Measurements from ENCODE around the gene SIX5. TPM values are rescaled to one million over a fixed set of nuclear protein-coding genes. Genes with fewer than 3 reads are reported as not detected.
"Not testable (repeated sequence)": the region's sequence is repeated elsewhere in the genome, so short reads cannot be mapped to it uniquely, and the experiment has no call there.

SIX5 gene
- total RNA-seq, 1 donor = under 0.01 TPM

DNA sequence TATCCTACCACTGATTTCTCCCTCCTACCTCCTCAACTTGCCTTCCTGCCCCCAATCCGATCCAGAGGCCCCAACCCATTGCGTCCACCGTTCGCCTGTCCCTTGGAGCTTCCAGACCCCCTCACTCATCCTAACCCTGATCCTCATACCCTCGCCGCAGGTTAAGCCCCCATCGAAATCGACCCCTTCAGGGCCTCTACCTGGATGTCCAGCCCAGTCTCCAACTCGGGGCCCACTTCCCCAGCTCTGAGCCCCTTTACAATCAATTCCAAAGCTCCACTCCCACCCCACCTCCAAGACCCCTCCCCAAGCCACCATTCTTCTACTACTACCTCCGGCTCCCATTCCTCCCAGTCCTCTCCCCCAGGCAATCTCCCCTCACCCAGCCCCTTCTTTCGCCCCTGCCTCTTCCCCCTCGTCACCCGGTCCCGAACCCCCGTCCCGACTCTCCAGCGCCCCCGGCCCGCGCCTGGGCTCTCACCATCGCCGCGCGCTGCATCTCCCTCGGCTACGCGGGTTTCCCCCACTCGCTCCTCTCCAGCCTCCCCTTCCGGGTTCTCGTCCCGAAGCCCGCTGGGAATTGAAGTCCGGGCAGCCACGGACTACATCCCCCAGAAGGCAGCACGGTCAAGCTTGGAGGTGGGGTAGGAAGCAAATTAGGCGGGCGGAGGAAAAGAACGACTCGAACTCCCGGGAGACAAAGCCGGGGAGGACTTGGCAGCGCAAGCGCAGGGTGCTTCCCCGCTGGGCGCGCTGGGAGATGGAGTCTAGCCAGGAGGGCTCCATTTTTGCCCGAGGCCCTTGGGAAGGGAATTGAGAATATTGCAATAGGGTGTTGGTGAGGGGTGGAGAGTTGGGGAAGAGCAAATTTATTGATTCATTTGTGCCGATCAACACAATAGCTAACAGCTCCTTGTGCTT, 38.4 kb downstream of the SIX5 start, which contains the start of gene FBXO46:
Gene FBXO46, minus strand, starts transcription at position 529 of the 921 bp plus-strand sequence. CDS start 17,401 bp downstream, outside the sequence.
- Histone ChIP-seq H3K27me3 (ENCODE audit: insufficient read depth, low read length) (no peaks in the 10 kb centered on the region), H3K4me3 (ENCODE audit: low read length) (peak within 1 kb of the TSS; percentile 53), H3K4me1 (ENCODE audit: insufficient read depth, low read length) (peaks cover 19% of the 10 kb centered on the region), H3K9me3 (ENCODE audit: low read depth, low read length) (no peaks in the 10 kb centered on the region)

DNA sequence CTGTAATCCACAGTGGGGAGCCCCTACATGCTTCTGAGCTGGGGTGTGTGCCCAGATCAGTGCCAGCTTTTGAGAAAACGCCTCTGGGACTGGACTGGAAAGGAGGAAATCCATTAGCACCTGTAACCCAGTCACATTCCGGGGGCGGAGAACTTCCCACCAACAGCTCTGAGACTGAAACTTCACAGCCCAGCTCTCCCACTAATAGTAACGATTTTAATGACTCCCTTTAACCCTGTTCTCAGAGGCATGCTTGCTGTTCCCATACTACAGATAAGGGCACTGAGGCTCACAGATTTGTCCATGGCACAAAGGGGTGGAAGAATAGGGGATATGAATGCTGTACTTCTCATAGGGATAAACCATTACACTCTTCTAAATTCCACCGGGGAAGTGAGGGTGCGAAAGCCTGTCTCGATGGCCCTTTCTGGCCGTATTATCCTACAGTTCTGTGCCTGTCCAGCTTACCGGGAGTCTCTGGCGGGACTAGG, 39.2 kb downstream of the SIX5 start:
- Histone ChIP-seq H3K9me3 (ENCODE audit: low read depth, low read length) (no peaks in the 10 kb centered on the region), H3K4me1 (ENCODE audit: insufficient read depth, low read length) (peaks cover 19% of the 10 kb centered on the region), H3K4me3 (ENCODE audit: low read length) (peak overlapping the region; percentile 53), H3K27me3 (ENCODE audit: insufficient read depth, low read length) (no peaks in the 10 kb centered on the region)

DNA sequence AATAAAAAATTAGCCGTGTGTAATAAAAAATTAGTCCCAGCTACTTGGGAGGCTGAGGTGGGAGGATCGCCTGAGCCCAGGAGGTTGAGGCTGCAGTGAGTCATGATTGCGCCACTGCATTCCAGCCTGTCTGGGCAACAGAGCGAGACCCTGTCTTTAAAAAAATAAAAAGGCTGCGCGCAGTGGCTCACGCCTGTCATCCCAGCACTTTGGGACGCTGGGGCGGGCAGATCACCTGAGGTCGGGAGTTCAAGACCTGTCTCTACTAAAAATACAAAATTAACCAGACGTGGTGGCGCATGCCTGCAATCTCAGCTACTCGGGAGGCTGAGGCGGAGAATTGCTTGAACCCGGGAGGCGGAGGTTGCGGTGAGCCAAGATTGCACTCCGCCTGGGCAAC, 40.4 kb downstream of the SIX5 start:
- not testable (repeated sequence) for H3K9me3 ChIP-seq (ENCODE audit: low read depth, low read length); H3K27me3 ChIP-seq (ENCODE audit: insufficient read depth, low read length); H3K4me3 ChIP-seq (ENCODE audit: low read length)
- H3K4me1 ChIP-seq (ENCODE audit: insufficient read depth, low read length) = peaks cover 19% of the 10 kb centered on the region

DNA sequence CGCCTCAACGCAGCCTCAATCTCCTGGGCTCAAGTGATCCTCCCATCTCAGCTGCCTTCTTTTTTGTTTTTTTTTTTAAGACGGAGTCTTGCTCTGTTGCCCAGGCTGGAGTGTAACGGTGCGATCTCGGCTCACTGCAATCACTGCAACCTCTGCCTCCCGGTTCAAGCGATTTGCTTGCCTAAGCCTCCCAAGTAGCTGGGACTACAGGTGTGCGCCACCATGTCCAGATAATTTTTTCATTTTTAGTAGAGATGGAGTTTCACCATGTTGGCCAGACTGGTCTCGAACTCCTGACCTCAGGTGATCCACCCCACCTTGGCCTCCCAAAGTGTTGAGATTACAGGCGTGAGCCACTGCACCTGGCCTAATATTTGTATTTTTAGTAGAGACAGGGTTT, 49.0 kb downstream of the SIX5 start:
- H3K27me3 ChIP-seq (ENCODE audit: insufficient read depth, low read length); H3K4me3 ChIP-seq (ENCODE audit: low read length); H3K9me3 ChIP-seq (ENCODE audit: low read depth, low read length): not testable (repeated sequence)
- peaks cover 24% of the 10 kb centered on the region for H3K4me1 ChIP-seq (ENCODE audit: insufficient read depth, low read length)

DNA sequence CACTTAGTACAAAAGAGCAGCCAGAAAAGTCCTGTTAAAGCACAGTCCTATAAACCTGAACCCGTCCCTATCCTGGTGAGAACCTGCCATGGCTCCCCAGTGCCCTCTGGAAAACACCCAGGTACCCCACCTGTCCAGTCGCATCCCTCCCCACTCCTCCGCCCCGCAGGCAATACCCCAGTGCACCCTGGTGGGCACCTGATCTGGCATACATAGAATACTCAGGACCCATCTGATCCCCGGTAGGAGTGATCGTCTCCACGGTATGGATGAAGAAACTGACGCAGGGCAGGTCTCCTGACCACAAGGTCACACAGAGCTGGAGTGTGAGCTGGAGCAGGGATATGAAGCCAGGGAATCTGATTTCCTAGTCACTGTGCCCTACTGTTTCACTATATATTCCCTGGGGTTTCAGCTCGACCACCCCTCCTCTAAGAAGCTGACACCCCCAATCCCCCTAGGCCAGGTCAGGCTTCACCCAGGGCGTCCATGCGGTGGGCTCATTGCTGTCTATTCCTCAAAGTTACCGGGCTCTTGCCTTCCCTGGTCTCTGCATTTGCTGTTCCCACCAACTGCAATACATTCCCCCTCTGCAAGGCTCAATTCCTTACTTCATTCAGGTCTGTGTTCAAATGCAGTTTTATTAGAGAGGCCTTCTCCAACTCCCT, 50.9 kb downstream of the SIX5 start:
- Histone ChIP-seq H3K9me3 (ENCODE audit: low read depth, low read length) (no peaks in the 10 kb centered on the region), H3K4me1 (ENCODE audit: insufficient read depth, low read length) (peaks cover 24% of the 10 kb centered on the region), H3K4me3 (ENCODE audit: low read length) (peak overlapping the region; percentile 84), H3K27me3 (ENCODE audit: insufficient read depth, low read length) (no peaks in the 10 kb centered on the region)

DNA sequence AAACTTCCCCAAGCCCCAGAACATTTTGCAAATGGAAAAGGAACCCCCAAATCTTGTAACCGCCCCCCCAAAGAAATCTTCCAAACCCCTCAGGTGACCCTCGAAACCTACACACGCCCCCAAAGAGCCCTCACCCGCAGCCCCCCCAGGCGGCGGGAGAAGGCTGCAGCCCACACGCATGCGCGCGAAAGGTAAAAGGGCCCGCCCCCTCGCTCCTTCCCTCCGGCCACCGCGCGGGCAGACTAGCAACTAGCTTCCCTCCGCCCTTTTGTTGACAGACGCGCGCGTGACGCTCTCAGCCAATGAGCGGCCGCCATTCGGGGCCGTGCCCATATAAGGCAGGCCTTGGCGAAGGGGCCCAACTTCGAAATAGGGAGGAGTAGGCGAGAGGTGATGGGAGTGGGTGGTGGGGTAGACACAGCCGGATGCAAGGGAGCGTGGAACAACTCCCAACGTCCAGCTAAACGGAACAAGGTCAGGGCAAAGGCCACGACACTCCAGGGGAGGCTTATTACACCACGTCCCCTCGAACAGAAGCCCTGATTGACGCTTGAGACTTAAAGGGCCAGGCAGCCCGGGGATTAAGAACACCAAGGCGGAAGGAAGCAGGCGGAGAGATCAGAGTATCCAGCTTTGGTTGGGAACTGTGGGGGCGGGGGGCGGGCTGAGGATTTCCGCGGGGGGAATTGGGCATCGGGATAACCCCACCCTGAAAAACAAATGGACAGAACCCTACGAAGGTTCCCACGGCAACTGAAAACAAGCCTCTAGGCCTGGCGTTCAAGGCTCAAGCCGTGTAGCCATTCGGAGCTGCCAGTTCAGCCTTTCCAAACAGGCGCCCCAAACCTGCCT, 51.7 kb downstream of the SIX5 start:
- H3K9me3 ChIP-seq (ENCODE audit: low read depth, low read length) = no peaks in the 10 kb centered on the region
- H3K4me1 ChIP-seq (ENCODE audit: insufficient read depth, low read length) = peaks cover 24% of the 10 kb centered on the region
- H3K4me3 ChIP-seq (ENCODE audit: low read length) = peak overlapping the region; percentile 84
- H3K27me3 ChIP-seq (ENCODE audit: insufficient read depth, low read length) = no peaks in the 10 kb centered on the region

DNA sequence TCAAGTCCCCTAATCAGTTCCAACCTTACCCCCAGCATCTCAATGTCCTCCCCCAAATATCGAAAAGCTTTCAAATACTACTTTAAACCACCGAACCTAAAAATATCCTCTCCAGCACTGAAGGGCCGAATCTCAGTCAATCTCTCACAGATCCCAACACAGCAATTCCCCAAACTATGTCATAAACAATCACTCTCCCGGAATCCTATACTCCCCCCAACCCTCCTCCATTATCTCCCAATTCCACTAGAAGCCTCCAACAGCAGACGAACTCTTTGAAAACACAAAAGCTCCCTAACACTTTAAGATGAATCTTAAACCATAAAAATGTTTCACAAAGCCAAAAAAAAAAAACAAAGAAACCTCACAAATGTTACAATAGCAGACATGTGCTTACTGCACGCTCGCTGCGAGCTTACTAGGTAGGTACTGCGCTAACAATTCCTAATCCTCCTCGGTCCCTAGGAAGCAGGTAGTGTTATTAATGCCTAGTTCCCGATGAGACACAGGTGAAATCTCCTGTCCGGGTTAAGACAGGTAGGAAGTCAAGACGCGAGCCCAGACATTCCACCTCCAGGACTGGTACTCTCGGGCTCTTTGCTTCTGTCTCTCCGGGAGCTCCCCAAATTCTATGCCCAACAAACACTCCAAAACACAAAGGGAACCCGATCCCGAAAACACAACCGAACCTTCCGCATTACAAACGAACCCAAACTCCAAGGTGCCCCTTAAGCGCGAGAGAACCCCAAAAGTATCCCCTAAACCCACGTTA, 52.5 kb downstream of the SIX5 start:
- peaks cover 24% of the 10 kb centered on the region for H3K4me1 ChIP-seq (ENCODE audit: insufficient read depth, low read length)
- no peaks in the 10 kb centered on the region for H3K9me3 ChIP-seq (ENCODE audit: low read depth, low read length)
- H3K27me3 ChIP-seq (ENCODE audit: insufficient read depth, low read length) = no peaks in the 10 kb centered on the region
- H3K4me3 ChIP-seq (ENCODE audit: low read length) = peak overlapping the region; percentile 84

DNA sequence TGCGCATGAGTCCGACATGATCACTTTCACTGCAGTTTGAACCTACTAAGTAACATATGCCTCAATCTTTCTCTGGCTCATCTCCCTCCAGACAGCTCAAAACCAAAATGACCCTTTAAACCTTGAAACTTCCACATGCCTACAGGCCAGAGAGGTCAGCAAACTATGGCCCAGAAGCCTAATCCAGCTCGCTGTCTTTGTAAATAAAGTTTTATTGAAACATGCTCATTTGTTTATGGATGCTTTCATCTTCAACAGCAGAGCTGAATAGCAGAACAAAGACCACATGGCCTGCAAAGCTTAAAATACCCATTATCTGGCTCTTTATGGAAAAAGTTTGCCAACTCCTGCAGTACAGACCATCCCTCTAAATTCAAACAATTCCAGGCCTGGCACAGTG, 53.9 kb downstream of the SIX5 start:
- no peaks in the 10 kb centered on the region for H3K9me3 ChIP-seq (ENCODE audit: low read depth, low read length)
- peaks cover 22% of the 10 kb centered on the region for H3K4me1 ChIP-seq (ENCODE audit: insufficient read depth, low read length)
- H3K4me3 ChIP-seq (ENCODE audit: low read length) = no peak overlapping the region
- no peaks in the 10 kb centered on the region for H3K27me3 ChIP-seq (ENCODE audit: insufficient read depth, low read length)

Other genes with a start within 250 kb of the SIX5 start
- 3.4 TPM for gene OPA3, start 184.4 kb downstream of the SIX5 start, total RNA-seq
- not detected for gene GPR4, start 167.0 kb downstream of the SIX5 start, total RNA-seq
- 13.9 TPM for gene EML2, start 129.9 kb downstream of the SIX5 start, total RNA-seq
- gene GIPR, start 101.0 kb downstream of the SIX5 start, total RNA-seq = 1.2 TPM
- gene SNRPD2, start 77.3 kb downstream of the SIX5 start, total RNA-seq = 158 TPM
- gene QPCTL, start 76.6 kb downstream of the SIX5 start, total RNA-seq = 2.5 TPM
- 8.0 TPM for gene FBXO46, start 38.4 kb downstream of the SIX5 start, total RNA-seq
- not detected for gene MEIOSIN, start 35.8 kb downstream of the SIX5 start, total RNA-seq
- 5.8 TPM for gene DMPK, start 13.2 kb upstream of the SIX5 start, total RNA-seq
- gene DMWD, start 23.6 kb upstream of the SIX5 start, total RNA-seq = 15.2 TPM
- 0.10 TPM for gene RSPH6A, start 46.1 kb upstream of the SIX5 start, total RNA-seq
- 27.2 TPM for gene SYMPK, start 93.9 kb upstream of the SIX5 start, total RNA-seq
- gene FOXA3, start 95.1 kb upstream of the SIX5 start, total RNA-seq = not detected
- gene IRF2BP1, start 116.9 kb upstream of the SIX5 start, total RNA-seq = 17.3 TPM
- 1.3 TPM for gene MYPOP, start 133.4 kb upstream of the SIX5 start, total RNA-seq
- gene NANOS2, start 145.5 kb upstream of the SIX5 start, total RNA-seq = not detected
- under 0.01 TPM for gene NOVA2, start 204.6 kb upstream of the SIX5 start, total RNA-seq
- gene CCDC61, start 226.2 kb upstream of the SIX5 start, total RNA-seq = 0.94 TPM